COLO829 (cell line): ENCODE measurements around the gene TNIK.
"Not testable (repeated sequence)": the region's sequence is repeated elsewhere in the genome, so short reads cannot be mapped to it uniquely, and the experiment has no call there.

ENCODE experiments used
- DNase-seq: peaks from one replicate; pipeline ENCODE4 v3.0.0; 2012; ENCODE audit warnings: low spot score

TNIK gene

DNA sequence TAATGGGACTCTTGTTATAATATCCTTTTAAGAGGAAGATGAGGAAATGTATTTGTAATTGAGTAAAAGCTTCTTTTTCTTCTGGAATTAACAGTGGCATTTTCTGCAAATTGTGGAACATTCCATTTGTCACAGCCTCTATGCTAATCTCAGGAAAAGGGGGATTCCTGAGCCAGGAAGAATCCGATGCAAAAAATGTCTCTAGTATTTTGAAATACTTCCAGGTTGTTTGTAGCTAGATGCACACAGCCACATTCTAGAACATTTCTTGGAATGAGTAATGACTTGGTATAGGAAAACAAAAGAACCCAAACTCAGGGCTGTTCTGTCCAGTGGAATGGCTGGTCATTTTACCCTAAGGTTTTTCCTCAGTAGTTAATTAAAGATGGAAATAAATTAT, 335.2 kb downstream of the TNIK start:
- DNase-seq, result no peak

DNA sequence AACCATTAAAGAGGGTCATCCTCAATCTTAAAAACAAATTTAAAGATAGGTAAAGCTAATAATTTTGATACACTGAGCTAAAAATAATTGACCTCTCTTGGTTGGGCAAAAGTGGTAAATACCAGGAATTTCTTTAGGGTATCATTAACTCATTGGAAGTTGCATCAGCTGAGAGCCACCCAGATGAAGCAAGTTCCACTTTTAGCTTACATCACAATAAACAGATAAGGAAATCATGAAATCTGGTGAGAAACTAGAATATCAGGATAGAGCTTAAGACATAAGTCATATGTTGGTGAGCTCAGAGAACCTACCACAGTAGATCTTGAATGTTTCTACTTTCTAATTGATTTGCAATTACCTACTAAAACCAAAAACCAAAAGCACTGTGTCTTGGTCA, 336.3 kb downstream of the TNIK start:
- no peak for DNase-seq

DNA sequence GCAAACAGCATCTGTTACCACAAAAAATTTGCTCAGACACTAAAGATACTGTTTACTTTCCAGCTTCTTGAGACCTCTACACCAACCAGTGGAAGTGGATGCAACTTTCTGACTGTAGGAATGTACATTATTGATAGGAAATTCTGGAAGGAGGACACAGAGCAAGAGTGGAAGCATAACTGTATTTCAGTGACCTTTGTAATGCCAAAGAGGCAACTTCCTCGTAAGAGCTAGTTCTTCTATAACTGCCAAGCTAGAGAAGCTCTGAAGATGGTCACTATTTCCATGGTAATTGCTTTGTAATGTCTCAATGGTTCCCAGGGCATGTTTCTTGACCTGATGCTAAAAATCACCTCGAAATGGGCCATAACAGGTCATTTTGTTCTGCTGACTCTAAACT, 337.3 kb downstream of the TNIK start:
- DNase-seq, result no peak

DNA sequence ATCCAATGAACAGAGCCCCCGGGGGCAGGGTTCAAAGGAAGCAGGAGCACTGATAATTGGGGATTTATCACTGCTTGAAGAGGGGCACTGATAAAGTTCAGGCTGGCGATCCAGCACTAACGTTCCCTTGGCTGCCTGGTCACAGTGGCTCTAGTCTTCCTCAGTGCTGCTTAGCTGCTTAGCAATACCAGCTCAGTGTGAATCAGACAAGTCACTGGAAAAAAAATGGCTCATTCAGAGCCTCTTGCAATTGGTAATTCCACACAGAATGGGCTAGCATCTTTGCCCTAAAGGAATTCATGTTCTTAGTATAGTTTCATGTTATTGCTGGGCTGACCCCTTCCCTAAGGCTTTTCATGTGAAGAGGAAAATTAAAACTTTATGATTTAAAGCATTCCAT, 338.0 kb downstream of the TNIK start:
- DNase-seq, result peak; percentile 25

DNA sequence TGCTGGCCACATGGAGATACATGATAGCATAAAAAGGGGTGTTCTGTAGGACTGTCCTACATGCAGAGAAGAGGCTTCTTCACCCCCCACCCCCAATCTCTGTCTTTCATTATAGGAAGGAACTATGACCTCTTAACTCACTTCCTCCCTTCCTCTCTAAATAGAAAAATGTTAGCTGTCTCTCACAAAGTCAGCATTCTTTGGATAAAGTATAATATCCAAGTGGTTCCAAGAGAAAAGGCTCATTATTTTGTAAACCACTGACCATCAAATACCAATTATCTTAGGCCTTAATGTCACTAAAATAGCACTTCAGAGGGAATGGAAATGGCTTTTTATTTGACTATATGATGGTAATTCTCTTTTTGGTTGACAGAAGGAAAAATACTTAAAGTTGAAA, 338.4 kb downstream of the TNIK start:
- DNase-seq, result peak; percentile 57

DNA sequence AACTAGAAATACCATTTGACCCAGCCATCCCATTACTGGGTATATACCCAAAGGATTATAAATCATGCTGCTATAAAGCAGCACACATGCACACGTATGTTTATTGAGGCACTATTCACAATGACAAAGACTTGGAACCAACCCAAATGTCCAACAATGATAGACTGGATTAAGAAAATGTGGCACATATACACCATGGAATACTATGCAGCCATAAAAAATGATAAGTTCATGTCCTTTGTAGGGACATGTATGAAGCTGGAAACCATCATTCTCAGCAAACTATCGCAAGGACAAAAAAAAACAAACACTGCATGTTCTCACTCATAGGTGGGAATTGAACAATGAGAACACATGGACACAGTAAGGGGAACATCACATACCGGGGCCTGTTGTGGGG, 340.8 kb downstream of the TNIK start:
- DNase-seq, result not testable (repeated sequence)

DNA sequence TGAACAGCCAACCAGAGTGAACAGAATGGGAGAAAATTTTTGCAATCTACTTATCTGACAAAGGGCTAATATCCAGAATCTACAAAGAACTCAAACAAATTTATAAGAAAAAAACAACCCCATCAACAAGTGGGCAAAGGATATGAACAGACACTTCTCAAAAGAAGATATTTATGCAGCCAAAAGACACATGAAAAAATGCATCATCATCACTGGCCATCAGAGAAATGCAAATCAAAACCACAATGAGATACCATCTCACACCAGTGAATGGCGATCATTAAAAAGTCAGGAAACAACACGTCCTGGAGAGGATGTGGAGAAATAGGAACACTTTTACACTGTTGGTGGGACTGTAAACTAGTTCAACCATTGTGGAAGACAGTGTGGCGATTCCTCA, 341.2 kb downstream of the TNIK start:
- DNase-seq, result not testable (repeated sequence)

DNA sequence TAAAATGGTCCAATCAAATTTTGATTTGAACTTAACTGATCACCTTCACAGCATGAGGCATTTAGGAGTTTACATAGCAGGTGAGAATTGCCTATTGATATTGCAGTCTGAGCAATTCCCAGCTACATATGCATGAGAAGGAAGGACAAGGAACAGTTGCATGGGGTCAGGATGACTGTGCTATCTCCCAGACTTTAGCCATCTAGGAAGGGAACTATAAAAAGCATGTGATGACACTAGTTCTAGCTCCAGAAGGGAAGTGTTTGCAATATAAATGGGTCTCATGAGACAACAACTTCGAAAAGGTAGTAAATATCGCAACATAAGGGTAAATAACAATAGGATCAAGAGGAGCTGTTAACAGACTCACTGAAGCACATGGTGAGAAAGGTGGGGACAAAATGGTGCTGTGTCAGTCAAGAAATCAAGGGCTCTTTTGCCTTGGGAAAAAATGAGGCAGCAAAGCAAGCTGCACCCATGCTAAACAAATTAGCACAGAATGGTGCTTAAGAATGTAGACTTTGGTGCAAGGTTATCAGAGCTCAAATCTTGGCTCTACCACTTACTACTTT, 343.3 kb downstream of the TNIK start:
- no peak for DNase-seq

DNA sequence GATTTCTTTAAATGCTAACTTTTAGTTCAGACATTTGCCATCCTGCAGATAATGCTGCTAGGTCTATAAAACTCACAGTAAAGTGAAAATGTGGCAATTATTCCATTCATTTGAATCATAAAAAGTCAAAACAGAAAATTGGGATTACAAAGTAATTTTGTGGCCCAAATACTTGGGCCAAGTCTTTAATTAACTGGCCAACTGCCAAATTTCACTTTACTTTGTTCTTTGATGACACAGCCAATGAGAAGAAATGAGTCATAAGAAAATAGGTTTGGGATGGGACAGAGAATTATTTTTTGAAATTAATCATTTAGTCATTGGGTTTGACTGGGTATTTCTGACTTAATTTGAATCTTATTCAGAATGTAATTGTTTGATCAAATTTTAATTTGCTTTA, 343.8 kb downstream of the TNIK start:
- peak; percentile 73 for DNase-seq

DNA sequence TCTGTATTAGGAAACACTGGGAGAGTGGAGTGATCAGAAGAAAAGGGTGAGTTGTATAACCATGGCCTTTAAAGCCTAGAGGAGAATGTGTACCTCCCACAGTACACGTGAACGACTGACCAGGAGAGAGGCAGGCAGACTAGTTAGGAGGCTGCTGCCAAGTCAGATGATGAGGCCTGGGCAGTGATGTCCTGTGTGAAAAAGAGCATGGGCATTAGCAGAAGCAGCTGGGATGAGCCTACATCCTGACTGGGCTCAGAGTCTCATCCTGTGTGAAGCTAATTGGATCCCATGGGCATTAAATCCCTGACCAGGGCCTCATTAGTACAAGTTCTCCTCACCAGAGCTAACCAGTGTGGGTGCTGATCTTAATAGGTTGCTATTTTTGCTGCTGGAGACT, 344.5 kb downstream of the TNIK start:
- DNase-seq, result peak; percentile 93

DNA sequence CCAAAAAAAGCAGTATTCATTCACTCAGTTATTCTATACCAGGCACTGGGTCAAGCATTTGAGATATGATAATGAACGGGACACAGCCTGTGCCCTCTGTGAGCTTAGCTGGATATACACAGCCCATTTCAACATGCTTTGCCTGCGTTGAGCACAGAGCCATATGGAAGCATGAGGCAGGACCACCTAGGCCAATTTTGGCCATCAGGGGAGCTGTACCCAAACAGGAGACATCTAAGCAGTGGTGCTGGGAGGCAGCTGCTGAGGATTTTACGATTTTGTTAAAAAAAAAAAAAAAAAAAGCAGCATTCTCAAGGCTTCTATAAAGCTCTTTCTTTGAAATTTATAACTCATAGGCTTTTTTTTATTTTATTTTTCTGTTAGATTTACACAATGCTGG, 346.5 kb downstream of the TNIK start:
- no peak for DNase-seq

DNA sequence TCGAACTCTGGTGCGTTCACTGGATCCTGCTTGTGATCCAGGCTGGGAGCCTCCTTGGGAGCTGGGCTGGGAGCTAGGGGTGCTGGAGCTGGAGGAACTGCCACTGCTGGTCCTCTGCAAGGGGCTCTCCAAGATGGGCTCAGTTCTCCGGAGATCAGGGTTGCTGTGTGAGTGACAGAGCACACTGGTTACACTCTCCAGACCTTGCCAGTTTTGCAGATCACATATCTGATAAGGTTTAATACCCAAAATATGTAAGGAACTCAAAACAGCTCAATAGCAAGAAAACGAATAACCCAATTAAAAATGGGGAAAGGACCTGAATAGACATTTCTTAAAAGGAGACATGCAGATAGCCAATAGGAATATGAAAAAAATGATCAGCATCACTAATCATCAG, 349.5 kb downstream of the TNIK start:
- no peak for DNase-seq

DNA sequence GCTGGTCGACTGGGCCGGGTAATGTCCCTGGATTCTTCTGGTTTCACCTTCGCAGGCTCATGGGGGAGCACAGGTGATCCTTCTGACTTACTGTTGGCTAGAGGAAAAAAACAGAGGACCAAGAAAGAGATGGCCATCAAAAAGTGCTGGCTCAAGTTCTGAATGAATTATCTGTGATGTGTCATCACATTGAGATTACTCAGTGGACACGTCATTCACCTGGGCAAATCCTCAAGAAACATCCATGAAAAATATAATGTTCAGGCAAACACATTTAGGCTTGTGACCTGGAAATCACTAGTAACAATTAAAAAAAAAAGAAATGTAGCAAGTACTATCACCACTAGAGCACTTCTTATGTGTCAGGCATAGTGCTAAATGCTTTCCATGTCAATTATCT, 352.1 kb downstream of the TNIK start:
- no peak for DNase-seq

DNA sequence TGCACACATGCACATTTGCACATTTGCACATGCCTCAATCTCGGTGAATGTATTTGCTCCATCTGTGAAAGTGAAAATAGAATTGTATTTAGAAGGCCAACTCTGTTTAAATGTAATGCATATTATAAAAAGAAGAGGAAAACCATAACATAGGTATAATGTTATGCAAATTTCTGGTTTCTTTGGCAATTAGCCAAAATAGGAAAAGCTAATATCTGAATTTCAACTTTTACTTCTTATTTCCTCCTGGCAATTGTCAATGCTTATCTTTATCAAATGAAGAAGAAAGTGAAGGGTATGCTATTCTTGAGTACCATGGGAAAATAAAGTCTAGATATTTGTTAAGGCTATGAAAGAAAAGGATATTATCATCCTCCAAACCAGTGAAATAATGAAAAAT, 357.0 kb downstream of the TNIK start:
- no peak for DNase-seq

DNA sequence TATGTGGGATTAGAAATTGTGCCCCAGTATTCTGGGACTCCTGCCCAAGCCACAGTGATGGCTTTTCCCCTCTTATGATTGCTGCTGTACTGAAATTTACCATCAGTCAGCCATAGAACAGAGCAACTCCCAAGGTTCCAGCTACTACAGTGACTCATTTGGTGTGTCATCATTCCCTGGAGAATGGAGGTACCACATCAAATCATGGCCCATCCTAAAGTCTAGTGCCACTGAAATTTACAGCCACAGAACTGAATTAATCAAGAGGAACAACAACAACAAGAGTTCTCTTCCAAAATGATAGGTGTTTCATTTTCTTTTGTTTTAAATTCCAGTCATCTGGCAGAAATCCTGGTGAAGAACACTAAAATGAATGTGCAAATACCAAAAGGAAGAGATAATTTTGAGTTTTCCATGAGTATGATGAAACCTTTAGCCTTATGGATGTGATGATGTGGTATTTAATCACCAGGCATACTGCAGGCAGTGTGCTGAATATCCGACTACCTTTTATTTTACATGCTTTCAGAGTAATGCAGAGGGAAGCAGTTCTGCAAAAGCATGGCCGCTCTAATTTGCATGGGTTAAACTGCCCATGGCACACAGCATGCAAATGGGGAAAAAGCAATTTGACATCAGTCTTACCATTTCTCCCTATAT, 358.1 kb downstream of the TNIK start:
- peak; percentile 50 for DNase-seq

DNA sequence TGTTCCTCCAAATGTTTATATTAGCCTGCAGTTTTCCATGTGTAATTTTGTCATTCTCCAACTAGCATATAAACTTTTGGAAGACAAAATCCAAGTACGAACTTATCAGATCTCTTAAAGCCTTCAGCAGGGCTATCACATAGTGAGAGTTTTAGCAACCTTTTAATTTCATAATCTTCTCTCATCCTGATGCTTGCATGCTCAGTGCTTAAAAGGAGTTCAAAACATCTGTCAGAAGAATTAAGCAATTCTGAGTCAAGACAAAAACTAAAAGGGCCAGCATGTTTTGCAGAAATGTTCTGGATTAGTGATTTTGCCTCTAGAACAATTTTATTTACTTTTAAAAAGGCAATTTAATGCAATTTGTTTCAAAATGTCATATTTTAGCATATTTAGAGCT, 360.3 kb downstream of the TNIK start:
- DNase-seq, result no peak

DNA sequence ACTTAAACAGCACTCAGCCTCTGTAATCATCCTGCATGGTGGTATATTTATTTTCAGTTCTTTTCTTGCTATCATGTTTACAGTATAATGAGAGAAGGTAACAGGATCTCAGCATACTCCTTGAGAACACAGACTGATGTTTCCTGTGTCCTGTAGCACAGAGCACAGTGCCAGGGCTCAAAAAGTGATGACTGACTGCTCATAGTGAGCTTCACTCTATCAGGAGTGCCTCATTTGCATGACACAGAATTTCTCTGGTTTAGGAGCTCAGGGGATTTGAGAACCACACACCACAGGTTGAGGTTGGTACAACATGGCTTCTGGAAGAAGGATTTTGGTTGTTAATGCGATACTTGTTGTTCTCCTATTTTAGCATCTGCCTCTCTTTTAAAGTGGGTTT, 365.1 kb downstream of the TNIK start:
- no peak for DNase-seq

DNA sequence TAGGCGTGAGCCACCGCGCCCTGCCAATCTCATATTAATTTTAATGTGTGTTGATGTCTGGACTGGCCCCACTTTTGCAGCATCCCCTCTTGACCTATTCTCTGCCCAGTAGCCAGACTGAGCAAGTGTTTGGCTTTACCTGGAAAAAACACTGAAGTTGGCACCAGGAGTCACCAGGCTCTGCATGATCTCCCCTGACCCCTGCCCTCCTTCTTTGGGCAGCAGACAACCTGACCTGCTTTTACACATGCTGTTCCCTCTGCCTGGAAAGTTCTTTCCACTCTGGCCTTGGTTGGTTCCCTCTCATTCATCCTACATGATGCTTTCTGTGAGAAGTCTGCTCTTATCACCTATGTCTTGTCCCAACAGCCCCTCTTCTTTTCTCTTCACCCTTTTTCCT, 365.8 kb downstream of the TNIK start:
- DNase-seq, result no peak

DNA sequence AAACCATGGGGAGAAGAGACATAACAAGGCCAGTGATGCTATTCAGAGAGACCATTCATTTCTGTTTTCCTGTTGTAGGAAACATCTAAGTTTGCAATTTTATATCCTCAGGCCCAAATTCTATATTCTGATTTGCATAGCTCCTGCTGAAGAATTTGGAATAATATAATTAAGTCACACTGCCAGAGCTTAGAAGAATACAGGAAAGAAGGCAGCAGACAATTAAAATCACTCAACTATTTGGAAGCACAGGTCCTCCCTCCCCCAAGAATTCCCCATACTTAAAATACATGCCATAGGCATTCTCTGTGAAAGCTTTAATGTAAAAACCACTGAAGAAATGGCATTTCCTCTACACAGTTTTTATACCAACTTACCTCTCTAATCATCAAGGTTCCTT, 366.7 kb downstream of the TNIK start:
- no peak for DNase-seq

DNA sequence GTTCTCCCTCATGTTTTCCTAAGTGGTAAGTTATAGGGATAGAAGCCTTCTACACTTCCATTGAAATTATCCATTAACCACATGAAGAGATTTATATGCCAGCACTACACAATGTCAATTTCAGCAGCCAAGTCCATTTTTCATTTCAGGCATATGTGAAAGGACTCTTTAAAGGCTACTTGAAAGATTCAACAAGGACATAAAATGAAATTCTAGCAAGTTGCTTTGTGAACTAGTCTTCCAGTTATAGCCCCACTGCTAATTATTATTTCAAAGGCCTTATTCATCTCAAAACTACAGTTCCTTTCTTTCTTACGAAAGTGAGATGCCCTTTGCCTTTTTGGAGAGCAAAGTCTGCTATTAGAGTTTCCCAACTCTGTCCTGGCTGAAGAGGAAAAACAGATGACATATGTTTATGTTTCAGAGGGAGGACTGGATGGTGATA, 367.7 kb downstream of the TNIK start:
- DNase-seq, result peak; percentile 50

DNA sequence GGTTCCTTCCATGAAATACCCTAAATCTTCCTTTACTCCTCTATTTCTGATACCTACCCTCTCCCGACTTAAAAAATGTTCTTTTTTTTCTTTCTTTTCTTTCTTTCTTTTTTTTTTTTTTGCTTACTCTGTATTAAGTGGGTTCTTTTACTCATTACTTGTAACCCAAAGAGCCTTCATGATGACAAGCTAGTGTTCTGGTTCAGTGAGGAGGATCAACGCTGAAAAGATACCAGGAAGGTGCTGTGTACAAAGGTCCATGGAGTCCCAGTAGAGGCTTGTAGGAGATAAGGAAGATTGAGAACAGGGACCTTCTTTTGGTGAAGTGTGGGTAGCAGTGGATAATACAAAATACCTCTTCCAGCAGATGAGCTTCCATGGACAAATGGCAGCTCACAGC, 369.9 kb downstream of the TNIK start:
- DNase-seq, result no peak

DNA sequence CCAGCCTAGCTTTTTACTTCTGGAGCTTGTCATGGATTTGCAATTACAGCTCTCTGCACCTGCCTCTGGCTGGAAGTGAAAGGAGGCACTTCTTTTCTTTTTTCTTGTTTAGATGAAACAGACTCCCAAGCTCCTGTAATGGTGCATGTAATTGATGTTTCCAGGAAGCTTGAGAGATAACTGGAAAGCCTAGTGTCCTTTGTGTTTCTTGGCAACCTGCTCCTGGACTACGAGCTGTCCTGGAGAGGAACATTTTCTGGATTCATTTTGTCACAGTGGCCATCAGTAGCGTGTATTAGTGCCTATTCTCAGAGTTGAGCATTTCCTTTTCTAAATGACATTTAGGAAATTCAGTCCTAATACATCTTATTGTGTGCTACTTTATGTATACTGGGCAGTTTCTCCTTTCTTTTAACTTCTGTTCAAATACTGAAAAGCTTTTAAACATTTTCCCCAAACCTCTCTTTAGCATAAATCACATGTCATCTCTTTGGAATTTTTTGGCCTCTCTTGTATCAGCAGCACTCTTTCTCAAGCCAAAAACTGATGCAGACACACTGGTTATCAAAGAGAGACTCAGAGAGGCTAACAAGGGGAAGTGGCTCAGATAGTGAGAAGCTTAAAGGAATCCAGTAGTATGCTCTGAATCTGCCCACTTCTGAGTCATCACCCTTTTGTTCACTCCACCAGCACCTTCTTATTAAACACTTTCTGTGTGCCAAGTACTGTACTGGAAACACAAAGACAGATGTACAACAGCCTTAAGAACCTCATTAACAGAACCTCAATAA, 371.0 kb downstream of the TNIK start:
- DNase-seq, result peak; percentile 86

DNA sequence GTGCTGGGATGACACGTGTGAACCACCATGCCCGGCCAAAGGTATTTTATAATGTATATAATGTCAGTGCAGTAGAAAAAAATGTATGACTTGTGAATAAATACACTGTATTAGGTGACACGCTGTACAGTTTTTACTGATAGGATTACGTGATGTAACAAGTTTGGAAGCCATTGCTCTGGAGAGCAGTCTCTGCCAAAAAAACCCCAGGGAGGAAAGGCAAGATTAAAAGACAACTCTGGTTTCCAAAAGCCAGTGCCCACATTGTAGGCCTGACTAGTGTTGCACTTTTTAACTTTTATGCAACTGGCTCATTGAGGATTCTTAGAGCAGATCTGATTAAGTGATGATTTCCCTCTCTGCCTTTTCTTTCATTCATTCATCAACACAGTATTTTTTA, 371.7 kb downstream of the TNIK start:
- DNase-seq, result no peak

DNA sequence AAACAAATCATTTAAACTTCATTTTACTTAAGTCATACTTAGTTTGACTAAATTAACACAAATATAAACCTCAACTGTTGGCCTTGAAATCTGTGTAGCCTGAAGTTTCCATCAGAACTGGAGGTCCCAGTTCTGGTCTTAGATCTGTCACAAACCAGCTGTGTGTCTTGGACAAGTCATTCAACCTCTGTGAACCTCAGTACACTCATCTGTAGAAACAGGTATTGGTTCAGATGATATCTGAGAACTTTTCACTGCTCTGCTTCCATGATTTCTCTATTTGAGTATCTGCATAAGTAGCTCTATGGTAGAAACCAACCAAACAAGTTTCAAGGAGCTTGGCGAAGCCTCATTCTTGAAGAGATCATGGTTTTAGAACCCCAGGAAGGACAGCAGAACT, 373.3 kb downstream of the TNIK start:
- DNase-seq, result no peak
